Upper lobe of right lung (tissue), 1 donor: ENCODE data around the gene GRID2IP. TPM values are rescaled to one million over a fixed set of nuclear protein-coding genes. Genes with fewer than 3 reads are reported as not detected.

Source experiments
- ATAC-seq: fragments of 200-7000 bp; cut with Tn5 transposase; one replicate; pipeline ENCODE4 v1.9.1; 2020; ENCODE audit warnings: mild to moderate bottlenecking, moderate library complexity
- DNase-seq: peaks from one replicate; pipeline ENCODE4 v3.0.0-alpha.2; 2020
- H3K27ac ChIP-seq: fragments of 200-600 bp; one replicate; pipeline ENCODE4 v1.8.0; 2022
- H3K27me3 ChIP-seq: fragments of 200-600 bp; one replicate; pipeline ENCODE4 v1.8.0; 2022; ENCODE audit warnings: mild to moderate bottlenecking
- H3K36me3 ChIP-seq: fragments of 200-600 bp; one replicate; pipeline ENCODE4 v1.8.0; 2022
- H3K4me1 ChIP-seq: fragments of 200-600 bp; one replicate; pipeline ENCODE4 v1.8.0; 2022
- H3K4me3 ChIP-seq: fragments of 200-600 bp; one replicate; pipeline ENCODE4 v1.8.0; 2022; ENCODE audit warnings: mild to moderate bottlenecking
- H3K9me3 ChIP-seq: fragments of 200-600 bp; one replicate; pipeline ENCODE4 v1.8.0; 2022
- CTCF ChIP-seq: fragments of 200-600 bp; IDR thresholded peaks from one replicate; pipeline ENCODE4 v1.8.0; 2022; ENCODE audit warnings: antibody characterized with exemption
- intact Hi-C: fragments of 100-400 bp; cut with DNase I; formaldehyde crosslinking; loops from one replicate; pipeline ENCODE4 v1.11.0; 2022
- total RNA-seq: library from RNA; stranded (reverse); fragmentation: NEBNext Ultra II Directional; extraction: Animal tissue kit (Norgen Biotek cat#: 25700); gene quantifications from one replicate; pipeline ENCODE4 v1.2.1, GENCODE V29; 2021
- donor health status: DM: no; HTN: yes; CAD: no; lungs with severe emphysema.

Gene GRID2IP
- total RNA-seq, 1 donor from 2014 or later = 0.46 TPM

GRCh38 chr7:6495597-6496262 lies 55.5 kb downstream of the GRID2IP start:
- H3K9me3 ChIP-seq = no peaks in the 10 kb centered on the region
- TF ChIP-seq CTCF = no peak
- intact Hi-C loops = no loop called here
- no peaks in the 10 kb centered on the region for H3K36me3 ChIP-seq
- H3K27ac ChIP-seq = no peak overlapping the region
- no peaks in the 10 kb centered on the region for H3K27me3 ChIP-seq
- DNase-seq = no peak
- H3K4me3 ChIP-seq = no peak overlapping the region
- no peak for ATAC-seq
- no peaks in the 10 kb centered on the region for H3K4me1 ChIP-seq

- H3K36me3 ChIP-seq = no peaks in the 10 kb centered on the region
- TF ChIP-seq CTCF = no peak
- DNase-seq (no peak), ATAC-seq (no peak)
- H3K4me3 ChIP-seq = no peak overlapping the region
- H3K27me3 ChIP-seq = no peaks in the 10 kb centered on the region
- no peak overlapping the region for H3K27ac ChIP-seq
- H3K9me3 ChIP-seq = no peaks in the 10 kb centered on the region
- intact Hi-C loops = no loop called here
- H3K4me1 ChIP-seq = no peaks in the 10 kb centered on the region
Observed at GRCh38 chr7:6494365-6494764, 56.9 kb downstream of the GRID2IP start.

- no peaks in the 10 kb centered on the region for H3K27me3 ChIP-seq
- intact Hi-C loops = no loop called here
- H3K4me1 ChIP-seq = no peaks in the 10 kb centered on the region
- TF ChIP-seq CTCF = no peak
- no peak overlapping the region for H3K27ac ChIP-seq
- ATAC-seq (no peak), DNase-seq (no peak)
- H3K4me3 ChIP-seq = no peak overlapping the region
- H3K36me3 ChIP-seq = no peaks in the 10 kb centered on the region
- no peaks in the 10 kb centered on the region for H3K9me3 ChIP-seq
Observed at GRCh38 chr7:6491194-6491593, 60.1 kb downstream of the GRID2IP start.

GRCh38 chr7:6489612-6490011 lies 61.6 kb downstream of the GRID2IP start:
- ATAC-seq = no peak

GRCh38 chr7:6487184-6487545 lies 64.1 kb downstream of the GRID2IP start:
- no peaks in the 10 kb centered on the region for H3K36me3 ChIP-seq
- H3K4me1 ChIP-seq = peaks cover 15% of the 10 kb centered on the region
- no peak overlapping the region for H3K27ac ChIP-seq
- H3K4me3 ChIP-seq = no peak overlapping the region
- no peak for TF ChIP-seq CTCF
- DNase-seq (no peak), ATAC-seq (no peak)
- no peaks in the 10 kb centered on the region for H3K9me3 ChIP-seq
- intact Hi-C loops = no loop called here
- no peaks in the 10 kb centered on the region for H3K27me3 ChIP-seq

More at GRCh38 chr7:6489612-6490011, 61.6 kb downstream of the GRID2IP start:
- no peak for TF ChIP-seq CTCF
- H3K9me3 ChIP-seq = no peaks in the 10 kb centered on the region
- H3K4me3 ChIP-seq = no peak overlapping the region
- H3K36me3 ChIP-seq = no peaks in the 10 kb centered on the region
- DNase-seq = no peak
- H3K4me1 ChIP-seq = peaks cover 3% of the 10 kb centered on the region
- no peak overlapping the region for H3K27ac ChIP-seq
- intact Hi-C loops = no loop called here
- no peaks in the 10 kb centered on the region for H3K27me3 ChIP-seq
